Keratinocyte (primary cell): ENCODE measurements around the gene CFHR3. TPM values are rescaled to one million over a fixed set of nuclear protein-coding genes. Genes with fewer than 3 reads are reported as not detected.

Experiments
- DNase-seq: peaks from one replicate; pipeline ENCODE4 v3.0.0-alpha.2; 2011; ENCODE audit warnings: low read depth, missing footprints, low spot score
- FAIRE-seq: peaks from 2 replicates; lab custom pipeline; 2011; peaks lifted over from hg19 to GRCh38; lab: Jason Lieb, UNC
- H2AFZ ChIP-seq: 2 replicates; pipeline ENCODE4 v1.6.0; 2012; ENCODE audit warnings: low read length, control low read depth, inconsistent platforms; ENCODE audit not compliant: control insufficient read depth
- H3K27ac ChIP-seq: 2 replicates; pipeline ENCODE4 v1.5.1; 2011; ENCODE audit warnings: low read length; ENCODE audit not compliant: control insufficient read depth, insufficient read depth
- H3K27me3 ChIP-seq: 3 replicates; pipeline ENCODE4 v1.6.0; 2011; ENCODE audit warnings: low read length; ENCODE audit not compliant: control insufficient read depth, insufficient read depth; ENCODE audit errors: extremely low read depth
- H3K36me3 ChIP-seq, 2 experiments: 2 replicates in 1 of 2; 3 replicates in 1 of 2; pipeline ENCODE4 v1.5.1; 2011; ENCODE audit warnings: low read length in 2 of 2, mild to moderate bottlenecking in 1 of 2; ENCODE audit not compliant: control insufficient read depth in 2 of 2, insufficient read depth in 2 of 2; ENCODE audit errors: extremely low read depth in 1 of 2
- H3K4me1 ChIP-seq: 3 replicates; pipeline ENCODE4 v1.5.1; 2011; ENCODE audit warnings: low read length; ENCODE audit not compliant: control insufficient read depth, insufficient read depth; ENCODE audit errors: extremely low read depth
- H3K4me2 ChIP-seq: 3 replicates; pipeline ENCODE4 v1.6.0; 2011; ENCODE audit warnings: low read depth, low read length; ENCODE audit not compliant: control insufficient read depth, insufficient read depth; ENCODE audit errors: extremely low read depth
- H3K4me3 ChIP-seq, 3 experiments: fragments of 200-600 bp in 1 of 3; sonication (generic) in 1 of 3; 2 replicates in 2 of 3; 3 replicates in 1 of 3; pipeline ENCODE4 v1.5.1; 2011 to 2016; ENCODE audit warnings: low read length in 3 of 3, mild to moderate bottlenecking in 3 of 3, control low read depth in 2 of 3, inconsistent platforms in 1 of 3, low read depth in 1 of 3, mixed read lengths in 1 of 3, mixed run types in 1 of 3, moderate library complexity in 1 of 3; ENCODE audit not compliant: control insufficient read depth in 2 of 3, insufficient read depth in 2 of 3; ENCODE audit errors: extremely low read depth in 1 of 3
- H3K79me2 ChIP-seq: 2 replicates; pipeline ENCODE4 v1.6.0; 2012; ENCODE audit warnings: low read length; ENCODE audit not compliant: control insufficient read depth, insufficient read depth
- H3K9ac ChIP-seq: 3 replicates; pipeline ENCODE4 v1.6.0; 2011; ENCODE audit warnings: low read length; ENCODE audit not compliant: control insufficient read depth, insufficient read depth; ENCODE audit errors: extremely low read depth
- H3K9me1 ChIP-seq: 3 replicates; pipeline ENCODE4 v1.6.0; 2011; ENCODE audit warnings: low read length; ENCODE audit not compliant: control insufficient read depth, insufficient read depth; ENCODE audit errors: extremely low read depth
- H3K9me3 ChIP-seq: 2 replicates; pipeline ENCODE4 v1.5.1; 2012; ENCODE audit warnings: low read depth, low read length; ENCODE audit not compliant: control insufficient read depth
- H4K20me1 ChIP-seq: 3 replicates; pipeline ENCODE4 v1.6.0; 2011; ENCODE audit warnings: low read length; ENCODE audit not compliant: control insufficient read depth, insufficient read depth; ENCODE audit errors: extremely low read depth
- EZH2 ChIP-seq: IDR thresholded peaks from one replicate; pipeline ENCODE4 v1.6.1; 2012; ENCODE audit warnings: inconsistent platforms, mild to moderate bottlenecking, low read length, moderate library complexity
- dilution Hi-C: fragments of 300-500 bp; cut with MboI; formaldehyde crosslinking; loops from one replicate; pipeline ENCODE4 v1.7.0; 2020; ENCODE audit warnings: low sequenced_read_pairs; ENCODE audit not compliant: extremely low pct_ligation_motif_present
- polyA plus RNA-seq, 5 experiments: library from polyadenylated mRNA; depleted of rRNA in 3 of 5; stranded (reverse) in 3 of 5; stranded (forward) in 1 of 5; unstranded in 1 of 5; fragments of >200 nt; gene quantifications; 1 replicate in 1 of 5; 2 replicates in 3 of 5; 3 replicates in 1 of 5; pipeline versions ENCODE4 v1.2.1 to v1.2.3, GENCODE V29; 2011 to 2012; ENCODE audit warnings: missing spikeins in 2 of 5, low read depth in 1 of 5, low replicate concordance in 1 of 5
- TF ChIP-seq, protein P1 (sequence below), 3 experiments: IDR thresholded peaks in 1 of 3; conservative IDR thresholded peaks in 1 of 3; optimal IDR thresholded peaks in 1 of 3; 2 replicates in 2 of 3; 3 replicates in 1 of 3; pipeline versions ENCODE3 to v1.5.1; 2011; ENCODE audit warnings: low read length in 3 of 3, mild to moderate bottlenecking in 3 of 3, moderate library complexity in 2 of 3, control low read depth in 1 of 3, inconsistent platforms in 1 of 3; ENCODE audit not compliant: insufficient read depth in 2 of 3; ENCODE audit errors: extremely low read depth in 1 of 3

Gene CFHR3
- polyA plus RNA-seq, 1 donor (not counting 4 experiments of a cell fraction or from before 2014, with no cell fraction given), result not detected

DNA sequence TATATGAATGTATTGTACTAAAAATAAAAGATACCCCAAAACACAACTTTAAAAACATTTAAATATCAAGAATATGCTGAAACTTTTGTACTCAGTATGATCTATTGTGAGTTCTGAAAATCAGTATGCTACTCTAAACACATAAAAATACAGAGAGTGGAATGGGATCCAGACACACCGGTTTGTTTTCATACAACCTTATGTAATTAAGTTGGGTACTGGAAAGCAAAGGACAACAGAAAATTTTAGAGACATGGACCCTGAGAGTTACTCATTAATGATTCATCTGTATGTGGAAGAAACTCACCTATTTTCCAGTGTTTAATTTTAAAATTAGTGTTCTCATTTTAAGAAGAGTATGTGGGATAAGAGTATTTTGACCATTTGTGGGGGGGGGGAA, 927 bp upstream of the CFHR3 start:
- no peak overlapping the region for H3K27ac ChIP-seq
- no peaks in the 10 kb centered on the region for H3K4me1 ChIP-seq
- H3K9me3 ChIP-seq, result no peaks in the 10 kb centered on the region
- dilution Hi-C loops, result no loop called here
- no peak for DNase-seq
- H3K36me3 ChIP-seq, result no peaks in the 10 kb centered on the region
- no peak overlapping the region for H2AFZ ChIP-seq
- no peaks in the 10 kb centered on the region for H4K20me1 ChIP-seq
- H3K4me2 ChIP-seq, result no peak overlapping the region
- no peaks in the 10 kb centered on the region for H3K9me1 ChIP-seq
- no peaks in the 10 kb centered on the region for H3K79me2 ChIP-seq
- H3K4me3 ChIP-seq, result no peak overlapping the region
- no peak for FAIRE-seq
- TF ChIP-seq EZH2, result no peak
- TF ChIP-seq, protein P1, sequence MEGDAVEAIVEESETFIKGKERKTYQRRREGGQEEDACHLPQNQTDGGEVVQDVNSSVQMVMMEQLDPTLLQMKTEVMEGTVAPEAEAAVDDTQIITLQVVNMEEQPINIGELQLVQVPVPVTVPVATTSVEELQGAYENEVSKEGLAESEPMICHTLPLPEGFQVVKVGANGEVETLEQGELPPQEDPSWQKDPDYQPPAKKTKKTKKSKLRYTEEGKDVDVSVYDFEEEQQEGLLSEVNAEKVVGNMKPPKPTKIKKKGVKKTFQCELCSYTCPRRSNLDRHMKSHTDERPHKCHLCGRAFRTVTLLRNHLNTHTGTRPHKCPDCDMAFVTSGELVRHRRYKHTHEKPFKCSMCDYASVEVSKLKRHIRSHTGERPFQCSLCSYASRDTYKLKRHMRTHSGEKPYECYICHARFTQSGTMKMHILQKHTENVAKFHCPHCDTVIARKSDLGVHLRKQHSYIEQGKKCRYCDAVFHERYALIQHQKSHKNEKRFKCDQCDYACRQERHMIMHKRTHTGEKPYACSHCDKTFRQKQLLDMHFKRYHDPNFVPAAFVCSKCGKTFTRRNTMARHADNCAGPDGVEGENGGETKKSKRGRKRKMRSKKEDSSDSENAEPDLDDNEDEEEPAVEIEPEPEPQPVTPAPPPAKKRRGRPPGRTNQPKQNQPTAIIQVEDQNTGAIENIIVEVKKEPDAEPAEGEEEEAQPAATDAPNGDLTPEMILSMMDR (optimal IDR thresholded peaks at IDR 0.05 in 1 of 3, IDR thresholded peaks at IDR 0.05 in 1 of 3, conservative IDR thresholded peaks at IDR 0.05 in 1 of 3; ENCODE audit: extremely low read depth in 1 of 3, insufficient read depth in 2 of 3, low read length in 3 of 3), result no peak
- H3K27me3 ChIP-seq, result no peaks in the 10 kb centered on the region
- H3K9ac ChIP-seq, result no peak overlapping the region

DNA sequence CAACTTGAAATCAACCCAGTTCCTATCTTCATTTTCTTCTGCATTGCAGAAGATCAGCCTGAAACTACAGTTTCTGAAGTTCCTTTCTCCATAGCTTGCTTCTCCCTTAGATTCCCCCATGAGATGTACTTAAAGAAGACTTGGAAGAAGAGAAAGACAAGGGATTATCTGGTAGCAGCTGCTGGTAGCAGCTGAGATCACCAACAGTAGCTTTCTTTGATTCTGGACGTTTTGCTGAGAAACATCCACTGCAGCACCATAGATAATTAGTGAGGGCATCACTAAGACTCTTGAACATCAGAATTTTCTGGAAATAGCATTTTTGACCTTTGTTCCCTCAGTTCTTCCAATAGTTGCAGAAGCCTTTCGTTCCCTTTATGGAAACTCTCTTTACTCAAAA, 465 bp upstream of the CFHR3 start:
- Histone ChIP-seq H3K79me2 (no peaks in the 10 kb centered on the region), H4K20me1 (no peaks in the 10 kb centered on the region), H3K9me1 (no peaks in the 10 kb centered on the region), H2AFZ (no peak overlapping the region), H3K27ac (no peak overlapping the region), H3K4me2 (no peak overlapping the region), H3K36me3 (no peaks in the 10 kb centered on the region), H3K9ac (no peak overlapping the region), H3K27me3 (no peaks in the 10 kb centered on the region), H3K4me3 (no peak overlapping the region), H3K9me3 (no peaks in the 10 kb centered on the region), H3K4me1 (no peaks in the 10 kb centered on the region)
- DNase-seq (no peak), FAIRE-seq (no peak)
- TF ChIP-seq, protein P1 (optimal IDR thresholded peaks at IDR 0.05 in 1 of 3, IDR thresholded peaks at IDR 0.05 in 1 of 3, conservative IDR thresholded peaks at IDR 0.05 in 1 of 3; ENCODE audit: extremely low read depth in 1 of 3, insufficient read depth in 2 of 3, low read length in 3 of 3), result no peak
- TF ChIP-seq EZH2, result no peak
- dilution Hi-C loops, result no loop called here
